OCI-LY3 (cell line): ENCODE measurements around the gene DUT.

ENCODE experiments used
- H2AFZ ChIP-seq: fragments of 200-600, 300-600 bp; shearing (Covaris generic); 2 replicates; pipeline ENCODE4 v1.6.0; 2014; ENCODE audit warnings: antibody characterized with exemption, low read depth, low read length
- H3K27ac ChIP-seq: fragments of 200-600, 300-600 bp; sonication (generic); 2 replicates; pipeline ENCODE4 v1.5.1; 2014; ENCODE audit warnings: mild to moderate bottlenecking, low read length, moderate library complexity, mixed read lengths
- H3K27me3 ChIP-seq: fragments of 200-600, 300-600 bp; sonication (generic); 2 replicates; pipeline ENCODE4 v1.6.1; 2014; ENCODE audit warnings: low read depth, low read length, mixed read lengths
- H3K36me3 ChIP-seq: fragments of 200-600, 300-600 bp; sonication (generic); replicated peaks from 2 replicates; pipeline ENCODE3; 2014; ENCODE audit warnings: low read depth, low read length, mixed read lengths
- H3K4me1 ChIP-seq: fragments of 300-600, 200-600 bp; sonication (generic); 2 replicates; pipeline ENCODE4 v1.6.1; 2014; ENCODE audit warnings: low read length, mixed read lengths
- H3K4me2 ChIP-seq: fragments of 200-600, 300-600 bp; sonication (generic); 2 replicates; pipeline ENCODE4 v1.6.1; 2014; ENCODE audit warnings: low read length, mixed read lengths
- H3K4me3 ChIP-seq: fragments of 300-600, 200-600 bp; sonication (generic); 2 replicates; pipeline ENCODE4 v1.5.1; 2014; ENCODE audit warnings: antibody characterized with exemption, mild to moderate bottlenecking, low read length, moderate library complexity
- H3K79me2 ChIP-seq: fragments of 300-600, 200-600 bp; shearing (Covaris generic); 2 replicates; pipeline ENCODE4 v1.6.1; 2014; ENCODE audit warnings: mild to moderate bottlenecking, low read length, mixed read lengths
- H3K9ac ChIP-seq: fragments of 300-600, 200-600 bp; shearing (Covaris generic); 2 replicates; pipeline ENCODE4 v1.6.0; 2014; ENCODE audit warnings: mild to moderate bottlenecking, low read length, moderate library complexity
- H3K9me3 ChIP-seq: fragments of 200-600, 300-600 bp; shearing (Covaris generic); 2 replicates; pipeline ENCODE4 v1.6.1; 2014; ENCODE audit warnings: low read length, mixed read lengths; ENCODE audit not compliant: insufficient read depth
- H4K20me1 ChIP-seq: fragments of 200-600, 300-600 bp; sonication (generic); 2 replicates; pipeline ENCODE4 v1.6.1; 2016; ENCODE audit warnings: low read length, mixed read lengths; ENCODE audit not compliant: insufficient read depth
- CTCF ChIP-seq: fragments of 200-600, 300-600 bp; sonication (generic); IDR thresholded peaks from 2 replicates; pipeline ENCODE4 v1.5.1; 2014; ENCODE audit warnings: antibody characterized with exemption, low read length, low read depth
- EZH2phosphoT487 ChIP-seq: fragments of 200-600 bp; shearing (Covaris generic); IDR thresholded peaks from 2 replicates; pipeline ENCODE4 v1.6.1; 2018; ENCODE audit warnings: antibody characterized with exemption, mixed run types, low read depth

The DUT gene

DNA sequence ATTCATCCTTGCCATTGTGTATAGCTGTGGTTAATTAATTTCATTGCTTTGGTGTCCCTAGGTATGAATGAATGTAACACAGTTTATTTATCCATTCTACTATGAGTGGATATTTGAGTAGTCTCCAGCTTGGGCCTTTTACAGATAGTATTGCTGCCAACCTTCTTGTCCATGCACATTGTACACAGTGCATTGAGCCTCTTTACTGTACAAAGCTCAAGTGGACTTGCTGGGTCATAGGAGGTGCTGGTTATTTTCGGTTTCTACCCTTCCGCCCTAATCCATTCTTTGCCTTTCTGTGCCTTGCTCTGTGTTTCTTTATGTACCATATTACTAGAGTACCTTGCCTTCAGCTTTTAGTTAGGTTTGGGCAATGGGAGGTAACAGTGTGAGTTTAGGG is 60.7 kb downstream of the DUT start:
- no peaks in the 10 kb centered on the region for H3K9me3 ChIP-seq
- H3K4me3 ChIP-seq, result no peak overlapping the region
- H3K27ac ChIP-seq, result no peak overlapping the region
- H4K20me1 ChIP-seq, result no peaks in the 10 kb centered on the region
- no peaks in the 10 kb centered on the region for H3K79me2 ChIP-seq
- no peak for TF ChIP-seq EZH2phosphoT487
- no peak for TF ChIP-seq CTCF
- no peak overlapping the region for H3K9ac ChIP-seq
- H3K4me2 ChIP-seq, result no peak overlapping the region
- no peak overlapping the region for H2AFZ ChIP-seq
- no peaks in the 10 kb centered on the region for H3K27me3 ChIP-seq
- no peaks in the 10 kb centered on the region for H3K36me3 ChIP-seq
- H3K4me1 ChIP-seq, result no peaks in the 10 kb centered on the region; the same call in 1 of the 2 replicates

- Histone ChIP-seq H3K79me2 (no peaks in the 10 kb centered on the region), H4K20me1 (no peaks in the 10 kb centered on the region), H3K27me3 (no peaks in the 10 kb centered on the region), H3K4me1 (no peaks in the 10 kb centered on the region; the same call in 1 of the 2 replicates), H3K4me3 (no peak overlapping the region), H3K9ac (no peak overlapping the region), H3K9me3 (no peaks in the 10 kb centered on the region), H3K4me2 (no peak overlapping the region), H3K27ac (no peak overlapping the region), H3K36me3 (no peaks in the 10 kb centered on the region), H2AFZ (no peak overlapping the region)
- no peak for TF ChIP-seq CTCF
- TF ChIP-seq EZH2phosphoT487, result no peak
These were observed 61.1 kb downstream of the DUT start for GRCh38 chr15:48392356-48392755.
